Loucy (cell line): ENCODE results near the gene ADARB2.

Experiments used
- H2AFZ ChIP-seq: fragments of 200-600 bp; sonication (generic); 2 replicates; pipeline ENCODE4 v1.6.0; 2016; ENCODE audit warnings: antibody characterized with exemption, mild to moderate bottlenecking, low read length, moderate library complexity
- H3F3A ChIP-seq: fragments of 200-600 bp; 2 replicates; pipeline ENCODE4 v1.6.0; 2016; ENCODE audit warnings: antibody characterized with exemption, low read depth, mild to moderate bottlenecking
- H3K27me3 ChIP-seq: fragments of 200-600 bp; sonication (generic); 2 replicates; pipeline ENCODE4 v1.6.1; 2014; ENCODE audit warnings: low read length, mild to moderate bottlenecking; ENCODE audit not compliant: insufficient read depth, poor library complexity, severe bottlenecking
- H3K36me3 ChIP-seq: fragments of 200-600 bp; sonication (generic); 2 replicates; pipeline ENCODE4 v1.6.1; 2016; ENCODE audit warnings: low read length; ENCODE audit not compliant: insufficient read depth
- H3K4me1 ChIP-seq: fragments of 200-600 bp; sonication (generic); 2 replicates; pipeline ENCODE4 v1.5.1; 2014; ENCODE audit warnings: low read length, mild to moderate bottlenecking; ENCODE audit not compliant: insufficient read depth, poor library complexity, severe bottlenecking
- H3K4me2 ChIP-seq: fragments of 200-600 bp; sonication (generic); 2 replicates; pipeline ENCODE4 v1.6.0; 2014; ENCODE audit warnings: antibody characterized with exemption, low read length, low read depth, mild to moderate bottlenecking; ENCODE audit not compliant: poor library complexity, severe bottlenecking
- H3K4me3 ChIP-seq: fragments of 200-600 bp; sonication (generic); 2 replicates; pipeline ENCODE4 v1.5.1; 2014; ENCODE audit warnings: low read length, mild to moderate bottlenecking, mixed read lengths; ENCODE audit not compliant: poor library complexity, severe bottlenecking
- H3K79me2 ChIP-seq: fragments of 200-600 bp; sonication (generic); 2 replicates; pipeline ENCODE4 v1.6.1; 2014; ENCODE audit warnings: low read length; ENCODE audit not compliant: insufficient read depth
- H3K9ac ChIP-seq: fragments of 200-600 bp; sonication (generic); 2 replicates; pipeline ENCODE4 v1.6.0; 2014; ENCODE audit warnings: mild to moderate bottlenecking, low read depth, low read length, moderate library complexity; ENCODE audit not compliant: poor library complexity, severe bottlenecking
- H3K9me2 ChIP-seq: fragments of 200-600 bp; sonication (generic); replicated peaks from 2 replicates; pipeline ENCODE4 v1.6.1; 2016; ENCODE audit warnings: low read depth, low read length, mixed read lengths
- H3K9me3 ChIP-seq: fragments of 200-600 bp; sonication (generic); 2 replicates; pipeline ENCODE4 v1.6.1; 2014; ENCODE audit warnings: mild to moderate bottlenecking, antibody characterized with exemption, low read length, low read depth; ENCODE audit not compliant: insufficient read depth
- H4K20me1 ChIP-seq: fragments of 200-600 bp; sonication (generic); 2 replicates; pipeline ENCODE4 v1.6.0; 2014; ENCODE audit warnings: antibody characterized with exemption, low read length, mild to moderate bottlenecking; ENCODE audit not compliant: insufficient read depth, poor library complexity, severe bottlenecking
- CTCF ChIP-seq: fragments of 200-600 bp; sonication (generic); conservative IDR thresholded peaks from 2 replicates; pipeline ENCODE4 v1.5.1; 2014; ENCODE audit warnings: mild to moderate bottlenecking, antibody characterized with exemption, low read length
- EZH2phosphoT487 ChIP-seq: fragments of 200-600 bp; IDR thresholded peaks from 2 replicates; pipeline ENCODE4 v1.6.1; 2018; ENCODE audit warnings: antibody characterized with exemption, mild to moderate bottlenecking, moderate library complexity, borderline replicate concordance

The ADARB2 gene

GRCh38 chr10:1360558-1361164, 376.7 kb downstream of the ADARB2 start:
- no peak overlapping the region for H3K4me3 ChIP-seq
- no peaks in the 10 kb centered on the region for H4K20me1 ChIP-seq
- H3K9ac ChIP-seq: no peak overlapping the region
- no peaks in the 10 kb centered on the region for H3K27me3 ChIP-seq
- no peak overlapping the region for H2AFZ ChIP-seq
- H3K36me3 ChIP-seq: no peaks in the 10 kb centered on the region
- TF ChIP-seq EZH2phosphoT487: no peak
- no peak for TF ChIP-seq CTCF
- H3K4me1 ChIP-seq: no peaks in the 10 kb centered on the region
- H3K9me2 ChIP-seq: no peaks in the 10 kb centered on the region
- no peak overlapping the region for H3K4me2 ChIP-seq
- no peaks in the 10 kb centered on the region for H3F3A ChIP-seq
- no peaks in the 10 kb centered on the region for H3K9me3 ChIP-seq
- H3K79me2 ChIP-seq: no peaks in the 10 kb centered on the region

DNA sequence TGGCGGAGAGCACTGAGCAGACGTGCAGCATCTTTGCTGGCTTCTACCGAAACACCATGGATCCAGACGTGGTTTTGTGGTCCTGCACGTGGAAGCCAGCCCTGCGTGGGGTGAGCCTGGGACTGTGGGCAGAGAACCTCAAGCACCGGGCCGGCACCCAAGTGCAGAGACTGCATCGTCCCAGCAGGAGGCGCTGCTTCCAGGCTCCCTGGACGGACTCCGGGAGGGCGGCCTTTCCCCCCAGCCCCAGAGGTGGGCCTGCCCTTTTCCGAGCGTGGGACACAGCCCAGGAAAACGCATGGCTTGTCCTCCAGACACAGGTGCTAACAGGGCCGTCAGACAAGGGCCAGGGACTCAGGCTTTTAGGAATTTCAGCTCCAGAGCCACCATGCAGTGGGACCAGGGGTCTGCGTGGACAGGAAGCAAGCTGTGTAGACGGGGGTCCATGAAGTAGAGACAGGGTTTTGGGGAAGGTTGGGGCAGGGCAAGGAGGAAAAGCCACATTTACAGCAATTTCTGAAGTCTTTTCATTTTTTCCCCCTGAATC, 377.2 kb downstream of the ADARB2 start:
- no peak overlapping the region for H2AFZ ChIP-seq
- no peaks in the 10 kb centered on the region for H3K9me2 ChIP-seq
- H3K4me3 ChIP-seq: no peak overlapping the region
- TF ChIP-seq EZH2phosphoT487: no peak
- peak; percentile 55 for TF ChIP-seq CTCF
- no peaks in the 10 kb centered on the region for H3K9me3 ChIP-seq
- H3K36me3 ChIP-seq: no peaks in the 10 kb centered on the region
- H3F3A ChIP-seq: no peaks in the 10 kb centered on the region
- H3K4me1 ChIP-seq: no peaks in the 10 kb centered on the region
- H3K9ac ChIP-seq: no peak overlapping the region
- H3K4me2 ChIP-seq: no peak overlapping the region
- H3K27me3 ChIP-seq: no peaks in the 10 kb centered on the region
- H4K20me1 ChIP-seq: no peaks in the 10 kb centered on the region
- no peaks in the 10 kb centered on the region for H3K79me2 ChIP-seq

DNA sequence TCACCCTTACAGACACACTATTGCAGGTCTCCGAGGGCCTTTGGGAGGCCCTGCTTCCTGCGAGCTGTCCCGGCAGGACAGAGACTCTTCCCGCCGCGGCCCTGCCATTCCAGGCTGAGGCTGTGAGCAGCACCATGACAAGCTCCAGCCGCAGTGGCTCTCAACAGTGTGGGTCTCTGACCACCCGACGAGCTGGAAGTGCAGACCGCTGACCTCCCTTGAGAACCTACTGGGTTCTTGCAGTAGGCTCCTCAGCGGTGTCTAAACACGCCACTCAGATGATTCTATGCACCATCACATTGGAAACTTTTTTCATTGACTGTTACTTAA, 377.7 kb downstream of the ADARB2 start:
- no peak overlapping the region for H3K9ac ChIP-seq
- no peak overlapping the region for H3K4me3 ChIP-seq
- no peaks in the 10 kb centered on the region for H3K79me2 ChIP-seq
- no peak overlapping the region for H3K4me2 ChIP-seq
- H3K9me3 ChIP-seq: no peaks in the 10 kb centered on the region
- H3K27me3 ChIP-seq: no peaks in the 10 kb centered on the region
- no peaks in the 10 kb centered on the region for H3K36me3 ChIP-seq
- no peaks in the 10 kb centered on the region for H3F3A ChIP-seq
- no peaks in the 10 kb centered on the region for H3K4me1 ChIP-seq
- no peaks in the 10 kb centered on the region for H4K20me1 ChIP-seq
- TF ChIP-seq EZH2phosphoT487 (no peak), CTCF (no peak)
- no peaks in the 10 kb centered on the region for H3K9me2 ChIP-seq
- no peak overlapping the region for H2AFZ ChIP-seq
